Muscle layer of duodenum (tissue), 2 donors: ENCODE data around the gene KRCC1.

Source experiments
- H3K27ac ChIP-seq: one replicate; pipeline ENCODE4 v1.7.0; 2013; ENCODE audit warnings: mild to moderate bottlenecking, low read length
- H3K27me3 ChIP-seq: one replicate; pipeline ENCODE4 v1.7.0; 2013; ENCODE audit warnings: low read depth, mild to moderate bottlenecking, control low read depth, low read length
- H3K36me3 ChIP-seq, 2 donors: one replicate each; pipeline ENCODE4 v1.7.0; 2013; ENCODE audit warnings: low read length in 2 of 2, control low read depth in 1 of 2, mild to moderate bottlenecking in 1 of 2; ENCODE audit not compliant: insufficient read depth in 2 of 2, control insufficient read depth in 1 of 2
- H3K4me1 ChIP-seq, 2 donors: one replicate each; pipeline ENCODE4 v1.7.0; 2013; ENCODE audit warnings: low read length in 2 of 2, mild to moderate bottlenecking in 2 of 2, control low read depth in 1 of 2, moderate library complexity in 1 of 2; ENCODE audit not compliant: insufficient read depth in 2 of 2, control insufficient read depth in 1 of 2
- H3K4me3 ChIP-seq, 2 donors: one replicate each; pipeline ENCODE4 v1.7.0; 2013; ENCODE audit warnings: low read length in 2 of 2, low read depth in 1 of 2, mild to moderate bottlenecking in 1 of 2
- H3K9me3 ChIP-seq, 2 donors: one replicate each; pipeline ENCODE4 v1.7.0; 2013; ENCODE audit warnings: low read length in 2 of 2, control low read depth in 1 of 2, mild to moderate bottlenecking in 1 of 2; ENCODE audit not compliant: control insufficient read depth in 1 of 2
- donor health status: healthy.

Gene KRCC1

GRCh38 chr2:88090446-88091283 lies 35.1 kb upstream of the KRCC1 start:
- Histone ChIP-seq H3K4me3 (no peak overlapping the region), H3K9me3 (no peaks in the 10 kb centered on the region), H3K27ac (no peak overlapping the region), H3K36me3 (peaks cover 0 to 13% of the 10 kb centered on the region in 2 donors), H3K4me1 (no peaks in the 10 kb centered on the region), H3K27me3 (no peaks in the 10 kb centered on the region)

GRCh38 chr2:88088999-88089398 lies 33.4 kb upstream of the KRCC1 start:
- Histone ChIP-seq H3K4me1 (no peaks in the 10 kb centered on the region), H3K27me3 (no peaks in the 10 kb centered on the region), H3K27ac (no peak overlapping the region), H3K36me3 (peaks cover 0 to 19% of the 10 kb centered on the region in 2 donors), H3K9me3 (no peaks in the 10 kb centered on the region), H3K4me3 (no peak overlapping the region)

GRCh38 chr2:88087763-88088162 lies 32.2 kb upstream of the KRCC1 start:
- peaks cover 0 to 19% of the 10 kb centered on the region in 2 donors for H3K36me3 ChIP-seq
- no peaks in the 10 kb centered on the region for H3K9me3 ChIP-seq
- H3K27me3 ChIP-seq, result no peaks in the 10 kb centered on the region
- no peaks in the 10 kb centered on the region for H3K4me1 ChIP-seq
- H3K27ac ChIP-seq, result no peak overlapping the region
- H3K4me3 ChIP-seq, result no peak overlapping the region

- Histone ChIP-seq H3K36me3 (peaks cover 0 to 18% of the 10 kb centered on the region in 2 donors), H3K27me3 (no peaks in the 10 kb centered on the region), H3K4me3 (no peak overlapping the region), H3K9me3 (no peaks in the 10 kb centered on the region), H3K27ac (no peak overlapping the region), H3K4me1 (peaks cover 0 to 6% of the 10 kb centered on the region in 2 donors)
Observed at GRCh38 chr2:88087073-88087472, 31.5 kb upstream of the KRCC1 start.

- Histone ChIP-seq H3K36me3 (peaks cover 0 to 15% of the 10 kb centered on the region in 2 donors), H3K4me1 (peaks cover 0 to 9% of the 10 kb centered on the region in 2 donors), H3K27ac (no peak overlapping the region), H3K9me3 (no peaks in the 10 kb centered on the region), H3K27me3 (no peaks in the 10 kb centered on the region), H3K4me3 (no peak overlapping the region)
Observed at GRCh38 chr2:88086401-88086800, 30.8 kb upstream of the KRCC1 start.

GRCh38 chr2:88085602-88086001 lies 30.0 kb upstream of the KRCC1 start:
- Histone ChIP-seq H3K9me3 (no peaks in the 10 kb centered on the region), H3K36me3 (peaks cover 0 to 15% of the 10 kb centered on the region in 2 donors), H3K27ac (no peak overlapping the region), H3K4me1 (peaks cover 0 to 9% of the 10 kb centered on the region in 2 donors), H3K27me3 (no peaks in the 10 kb centered on the region), H3K4me3 (no peak overlapping the region)

GRCh38 chr2:88085099-88085498 lies 29.5 kb upstream of the KRCC1 start:
- Histone ChIP-seq H3K4me1 (peaks cover 0 to 9% of the 10 kb centered on the region in 2 donors), H3K4me3 (no peak overlapping the region), H3K9me3 (no peaks in the 10 kb centered on the region), H3K27me3 (no peaks in the 10 kb centered on the region), H3K27ac (no peak overlapping the region), H3K36me3 (peaks cover 0 to 15% of the 10 kb centered on the region in 2 donors)

- Histone ChIP-seq H3K36me3 (peaks cover 0 to 6% of the 10 kb centered on the region in 2 donors), H3K27ac (no peak overlapping the region), H3K9me3 (no peaks in the 10 kb centered on the region), H3K27me3 (no peaks in the 10 kb centered on the region), H3K4me3 (no peak overlapping the region), H3K4me1 (peaks cover 0 to 16% of the 10 kb centered on the region in 2 donors)
Observed at GRCh38 chr2:88082781-88083180, 27.2 kb upstream of the KRCC1 start.

GRCh38 chr2:88081924-88082608 lies 26.5 kb upstream of the KRCC1 start:
- Histone ChIP-seq H3K27me3 (no peaks in the 10 kb centered on the region), H3K36me3 (peaks cover 0 to 6% of the 10 kb centered on the region in 2 donors), H3K27ac (no peak overlapping the region), H3K4me3 (no peak overlapping the region), H3K4me1 (peaks cover 0 to 19% of the 10 kb centered on the region in 2 donors), H3K9me3 (no peaks in the 10 kb centered on the region)

GRCh38 chr2:88080545-88080944 lies 25.0 kb upstream of the KRCC1 start:
- Histone ChIP-seq H3K27me3 (no peaks in the 10 kb centered on the region), H3K36me3 (peaks cover 0 to 6% of the 10 kb centered on the region in 2 donors), H3K4me3 (no peak overlapping the region), H3K27ac (no peak overlapping the region), H3K4me1 (peaks cover 0 to 24% of the 10 kb centered on the region in 2 donors), H3K9me3 (no peaks in the 10 kb centered on the region)

GRCh38 chr2:88078643-88079172 lies 23.1 kb upstream of the KRCC1 start:
- Histone ChIP-seq H3K36me3 (no peaks in the 10 kb centered on the region), H3K9me3 (no peaks in the 10 kb centered on the region), H3K27ac (no peak overlapping the region), H3K27me3 (no peaks in the 10 kb centered on the region), H3K4me3 (no peak overlapping the region), H3K4me1 (peaks cover 0 to 24% of the 10 kb centered on the region in 2 donors)
